ENCODE data around the gene SLC25A34. TPM values are rescaled to one million over a fixed set of nuclear protein-coding genes. Genes with fewer than 3 reads are reported as not detected.
A peak's percentile ranks its signal among the peaks of the same experiment; 100 is the strongest.

SLC25A34 gene
- total RNA-seq, 2 donors from 2014 or later = 0.88 to 1.9 TPM

DNA sequence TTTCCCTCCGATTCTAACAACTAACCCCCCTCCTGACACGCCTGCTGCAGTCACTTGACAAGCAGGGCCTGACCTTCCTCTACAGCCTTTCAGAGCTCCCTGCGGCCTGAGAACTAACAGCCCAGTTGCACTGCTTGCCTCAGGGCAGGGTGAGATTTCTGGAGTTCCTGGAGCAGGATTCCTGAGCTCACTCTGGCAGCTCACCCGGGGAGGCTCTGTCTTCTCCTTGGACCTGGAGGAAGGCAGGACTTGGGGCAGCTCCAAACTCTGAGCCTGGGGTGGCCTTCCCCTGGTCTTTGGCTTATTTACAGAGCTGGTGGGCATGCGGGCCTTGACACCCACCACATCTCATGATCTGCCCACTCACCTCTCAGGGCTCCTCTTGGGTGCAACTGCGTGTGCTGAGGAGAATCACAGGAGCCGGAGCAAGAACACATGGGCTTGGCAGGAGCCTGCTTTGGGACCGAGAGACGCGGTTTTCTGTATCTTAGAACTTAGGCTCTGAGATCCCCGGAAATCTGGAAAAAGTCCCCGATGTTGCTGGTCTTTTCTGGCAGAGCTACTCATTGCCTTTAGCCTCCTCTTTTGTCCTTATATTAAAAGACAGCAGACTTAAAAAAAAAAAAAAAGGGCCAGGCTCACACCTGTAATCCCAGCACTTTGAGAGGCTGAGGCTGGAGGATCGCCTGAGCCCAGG is 13.1 kb upstream of the SLC25A34 start:
- H3K27me3 Mint-ChIP-seq = no peaks in the 10 kb centered on the region
- H3K36me3 Mint-ChIP-seq = no peaks in the 10 kb centered on the region
- no peaks in the 10 kb centered on the region for H3K4me1 Mint-ChIP-seq (ENCODE audit: low read depth in 2 of 2)

DNA sequence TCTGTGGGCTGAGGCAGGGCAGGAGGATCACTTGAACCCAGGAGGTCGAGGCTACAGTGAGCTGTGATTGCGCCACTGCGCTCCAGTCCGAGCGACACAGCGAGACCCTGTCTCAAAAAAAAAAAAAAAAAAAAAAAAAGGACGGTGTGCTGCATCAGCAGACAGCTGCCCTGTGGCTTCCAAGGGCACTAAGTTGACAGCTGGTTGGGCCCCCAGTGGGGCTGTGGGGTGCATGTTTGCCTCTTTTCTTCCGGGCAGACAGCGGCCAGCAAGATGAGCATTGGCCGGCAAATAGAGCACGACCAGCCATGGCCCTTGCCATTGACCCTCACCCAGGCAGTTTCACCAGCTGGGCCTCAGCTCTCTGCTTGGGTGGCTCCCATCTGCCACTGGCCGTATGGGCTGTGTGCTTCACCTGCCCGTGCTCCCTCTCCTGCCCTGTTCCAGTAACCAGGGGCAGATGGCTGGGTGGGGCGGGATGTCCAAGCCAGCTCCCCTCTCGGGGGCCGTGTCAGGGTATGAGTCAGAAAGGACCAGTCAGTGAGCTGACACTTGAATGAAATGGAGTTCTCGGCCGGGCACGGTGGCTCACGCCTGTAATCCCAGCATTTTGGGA is 12.3 kb upstream of the SLC25A34 start:
- no peak overlapping the region for H3K4me3 Mint-ChIP-seq
- no peaks in the 10 kb centered on the region for H3K4me1 Mint-ChIP-seq (ENCODE audit: low read depth in 2 of 2)
- no peaks in the 10 kb centered on the region for H3K27me3 Mint-ChIP-seq
- H3K9me3 Mint-ChIP-seq = no peaks in the 10 kb centered on the region
- no peaks in the 10 kb centered on the region for H3K36me3 Mint-ChIP-seq
- ATAC-seq = no peak
- DNase-seq (ENCODE audit: low spot score) = no peak
- no peak overlapping the region for H3K27ac Mint-ChIP-seq

More for the DNA sequence above, 13.1 kb upstream of the SLC25A34 start:
- Mint-ChIP-seq H3K4me3 (no peak overlapping the region), H3K27ac (no peak overlapping the region), H3K9me3 (no peaks in the 10 kb centered on the region)
- no peak for ATAC-seq
- no peak for DNase-seq (ENCODE audit: low spot score)

DNA sequence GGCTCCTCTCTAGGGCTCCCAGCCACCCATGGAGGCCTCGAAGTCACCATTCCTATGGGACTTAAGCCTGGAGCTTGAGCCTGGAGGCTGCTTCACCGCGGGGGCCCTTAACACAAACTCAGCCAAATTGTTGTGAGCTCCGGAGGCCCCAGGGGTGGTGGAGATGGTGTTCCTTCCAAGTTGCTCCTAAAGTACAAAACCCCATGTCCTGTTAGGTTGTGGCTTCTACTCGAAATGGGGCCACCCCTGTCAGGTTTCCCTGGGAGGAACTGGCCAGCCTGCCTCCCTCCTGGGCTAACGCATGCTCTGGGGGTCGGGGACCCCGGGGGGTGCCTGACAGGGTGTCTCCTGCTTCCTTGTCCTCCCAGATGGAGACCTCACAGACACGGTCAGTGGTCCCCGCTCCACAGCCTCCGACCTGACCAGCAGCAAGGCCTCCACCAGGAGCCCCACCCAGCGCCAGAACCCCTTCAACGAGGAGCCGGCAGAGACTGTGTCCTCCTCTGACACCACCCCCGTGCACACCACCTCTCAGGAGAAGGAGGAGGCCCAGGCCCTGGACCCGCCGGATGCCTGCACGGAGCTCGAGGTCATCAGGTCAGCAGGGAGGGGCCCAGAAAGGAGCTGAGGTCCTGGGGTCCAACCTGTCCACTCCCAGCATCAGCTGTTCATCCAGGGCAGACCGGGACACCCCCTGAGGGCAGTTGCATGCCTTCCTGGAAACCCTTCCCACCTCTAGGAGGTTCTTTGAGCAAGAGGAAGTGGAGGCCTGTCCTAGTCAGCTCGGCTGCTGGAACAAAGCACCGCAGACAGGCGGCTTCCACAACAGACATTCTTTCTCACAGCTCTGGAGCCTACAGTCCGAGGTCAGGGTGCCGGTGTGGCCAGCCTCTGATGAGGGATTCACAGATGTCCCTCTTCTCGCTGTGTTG is 10.8 kb upstream of the SLC25A34 start:
- Mint-ChIP-seq H3K36me3 (no peaks in the 10 kb centered on the region), H3K27ac (peak overlapping the region in 1 of 2 donors; percentile 51), H3K4me3 (no peak overlapping the region), H3K4me1 (ENCODE audit: low read depth in 2 of 2) (no peaks in the 10 kb centered on the region), H3K9me3 (no peaks in the 10 kb centered on the region), H3K27me3 (no peaks in the 10 kb centered on the region)
- ATAC-seq (no peak), DNase-seq (ENCODE audit: low spot score) (no peak)

DNA sequence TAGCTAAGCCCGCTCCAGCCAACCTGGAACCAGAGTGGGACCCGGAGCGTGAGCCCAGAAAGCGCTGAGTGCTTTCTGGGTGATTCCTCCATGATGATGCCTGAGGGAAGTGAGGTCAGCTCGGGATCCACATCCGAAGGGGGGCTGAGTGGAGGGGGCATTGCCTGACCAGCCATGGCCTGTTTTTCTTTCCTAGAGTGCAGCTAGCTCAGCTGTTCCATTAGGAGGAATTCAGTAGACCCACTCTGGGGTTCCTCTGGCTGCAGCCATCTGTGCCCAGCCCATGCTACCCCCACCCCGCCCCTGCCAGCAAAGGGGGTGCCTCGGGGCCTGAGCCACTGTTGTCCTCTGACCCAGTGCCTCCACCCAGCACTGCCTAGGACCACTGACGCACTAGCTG is 9.6 kb upstream of the SLC25A34 start:
- H3K27me3 Mint-ChIP-seq = no peaks in the 10 kb centered on the region
- H3K4me1 Mint-ChIP-seq (ENCODE audit: low read depth in 2 of 2) = no peaks in the 10 kb centered on the region
- ATAC-seq (no peak), DNase-seq (ENCODE audit: low spot score) (no peak)
- no peaks in the 10 kb centered on the region for H3K36me3 Mint-ChIP-seq
- H3K4me3 Mint-ChIP-seq = no peak overlapping the region
- H3K27ac Mint-ChIP-seq = no peak overlapping the region
- no peaks in the 10 kb centered on the region for H3K9me3 Mint-ChIP-seq

DNA sequence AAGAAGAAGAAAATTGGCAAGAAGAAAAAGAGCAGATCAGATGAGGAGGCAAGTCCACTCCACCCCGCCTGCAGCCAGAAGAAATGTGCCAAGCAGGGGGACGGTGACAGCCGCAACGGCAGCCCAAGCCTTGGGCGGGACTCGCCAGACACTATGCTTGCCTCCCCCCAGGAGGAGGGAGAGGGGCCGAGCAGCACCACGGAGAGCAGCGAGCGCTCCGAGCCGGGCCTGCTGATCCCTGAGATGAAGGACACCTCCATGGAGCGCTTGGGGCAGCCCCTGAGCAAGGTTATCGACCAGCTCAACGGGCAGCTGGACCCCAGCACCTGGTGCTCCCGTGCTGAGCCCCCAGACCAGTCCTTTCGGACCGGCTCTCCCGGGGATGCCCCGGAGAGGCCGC is 9.0 kb upstream of the SLC25A34 start:
- H3K4me1 Mint-ChIP-seq (ENCODE audit: low read depth in 2 of 2) = no peaks in the 10 kb centered on the region
- DNase-seq (ENCODE audit: low spot score) (no peak), ATAC-seq (no peak)
- H3K27ac Mint-ChIP-seq = no peak overlapping the region
- no peaks in the 10 kb centered on the region for H3K36me3 Mint-ChIP-seq
- H3K27me3 Mint-ChIP-seq = no peaks in the 10 kb centered on the region
- no peak overlapping the region for H3K4me3 Mint-ChIP-seq
- H3K9me3 Mint-ChIP-seq = no peaks in the 10 kb centered on the region

DNA sequence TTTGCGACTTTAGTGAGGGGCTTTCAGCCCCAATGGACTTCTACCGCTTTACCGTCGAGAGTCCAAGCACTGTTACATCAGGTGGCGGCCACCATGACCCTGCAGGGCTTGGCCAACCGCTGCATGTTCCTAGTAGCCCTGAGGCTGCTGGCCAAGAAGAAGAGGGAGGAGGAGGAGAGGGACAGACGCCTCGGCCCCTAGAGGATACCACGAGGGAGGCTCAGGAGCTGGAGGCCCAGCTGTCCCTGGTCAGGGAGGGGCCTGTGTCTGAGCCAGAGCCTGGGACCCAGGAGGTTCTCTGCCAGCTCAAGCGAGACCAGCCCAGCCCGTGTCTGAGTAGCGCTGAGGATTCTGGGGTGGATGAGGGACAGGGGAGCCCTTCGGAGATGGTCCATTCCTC is 8.6 kb upstream of the SLC25A34 start:
- H3K9me3 Mint-ChIP-seq = no peaks in the 10 kb centered on the region
- no peak overlapping the region for H3K4me3 Mint-ChIP-seq

DNA sequence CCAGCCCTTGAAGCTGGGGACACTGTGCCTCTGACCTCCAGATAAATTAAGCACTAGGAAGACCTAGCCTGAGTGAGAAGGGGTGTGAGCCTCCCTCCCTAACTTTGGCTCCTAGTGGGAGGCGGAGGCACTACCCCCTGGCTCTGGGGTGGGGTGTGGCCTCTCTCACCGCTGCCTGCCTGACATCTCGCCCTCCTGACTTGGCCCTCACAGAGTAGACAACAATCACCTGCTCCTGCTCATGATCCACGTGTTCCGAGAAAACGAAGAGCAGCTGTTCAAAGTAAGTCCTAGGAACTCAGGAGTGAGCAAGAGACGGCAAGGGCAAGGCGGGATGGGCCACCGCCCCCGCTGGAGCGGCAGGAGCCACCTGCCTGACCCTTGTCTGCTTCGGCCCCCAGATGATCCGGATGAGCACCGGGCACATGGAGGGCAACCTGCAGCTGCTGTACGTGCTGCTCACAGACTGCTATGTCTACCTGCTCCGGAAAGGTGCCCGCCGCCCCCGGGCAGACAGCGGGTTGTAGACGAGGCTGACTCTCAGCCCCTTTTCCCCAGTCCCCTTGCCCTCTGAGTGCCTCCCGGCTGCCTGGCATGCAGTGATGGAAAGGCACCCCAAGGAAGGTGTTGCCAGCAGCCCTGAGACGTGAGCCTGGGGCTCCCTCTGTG is 8.1 kb upstream of the SLC25A34 start:
- no peaks in the 10 kb centered on the region for H3K9me3 Mint-ChIP-seq
- no peaks in the 10 kb centered on the region for H3K27me3 Mint-ChIP-seq
- H3K27ac Mint-ChIP-seq = no peak overlapping the region
- no peak for DNase-seq (ENCODE audit: low spot score)
- peak in 1 of 2 donors; percentile 4 for ATAC-seq
- no peaks in the 10 kb centered on the region for H3K36me3 Mint-ChIP-seq
- no peaks in the 10 kb centered on the region for H3K4me1 Mint-ChIP-seq (ENCODE audit: low read depth in 2 of 2)
- H3K4me3 Mint-ChIP-seq = no peak overlapping the region

More for the DNA sequence above, 8.6 kb upstream of the SLC25A34 start:
- Mint-ChIP-seq H3K27me3 (no peaks in the 10 kb centered on the region), H3K36me3 (no peaks in the 10 kb centered on the region), H3K4me1 (ENCODE audit: low read depth in 2 of 2) (no peaks in the 10 kb centered on the region), H3K27ac (no peak overlapping the region)
- ATAC-seq (no peak), DNase-seq (ENCODE audit: low spot score) (no peak)

DNA sequence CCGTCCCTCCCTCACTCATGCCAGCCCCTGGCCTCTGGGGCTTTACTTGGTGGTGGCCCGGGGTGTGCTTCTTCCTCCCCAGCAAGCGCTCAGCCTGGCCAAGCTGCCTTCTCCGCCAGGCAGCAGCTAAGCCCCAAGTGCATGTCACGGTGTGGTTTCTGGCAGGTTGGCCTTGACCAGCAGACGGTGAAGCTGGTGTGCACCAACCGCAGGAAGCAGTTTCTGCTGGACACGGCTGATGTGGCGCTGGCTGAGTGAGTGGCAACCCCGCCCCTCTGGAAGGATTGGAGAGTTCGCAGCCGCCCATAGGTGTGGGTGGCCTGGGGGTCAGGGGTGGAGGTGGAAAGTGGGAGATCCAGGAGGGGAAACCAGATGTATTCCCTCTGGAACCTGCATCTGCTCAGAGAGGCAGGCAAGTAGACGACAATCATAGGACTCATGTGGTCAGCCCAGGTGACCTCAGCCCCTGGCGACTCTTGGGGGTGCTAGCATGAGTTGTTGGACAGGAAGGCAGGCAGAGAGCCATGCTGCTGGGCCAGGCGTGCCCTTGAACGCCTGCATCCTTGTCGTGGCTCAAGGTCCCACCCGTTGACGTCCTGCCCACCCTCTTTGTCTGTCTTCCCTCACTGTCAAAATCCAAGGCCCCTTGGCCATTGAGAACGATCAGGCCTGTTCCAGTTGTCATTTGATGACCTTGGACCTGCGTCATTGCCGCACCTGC is 7.0 kb upstream of the SLC25A34 start:
- ATAC-seq (no peak), DNase-seq (ENCODE audit: low spot score) (no peak)
- Mint-ChIP-seq H3K36me3 (no peaks in the 10 kb centered on the region), H3K27me3 (no peaks in the 10 kb centered on the region), H3K9me3 (no peaks in the 10 kb centered on the region), H3K4me1 (ENCODE audit: low read depth in 2 of 2) (no peaks in the 10 kb centered on the region), H3K27ac (no peak overlapping the region), H3K4me3 (no peak overlapping the region)

DNA sequence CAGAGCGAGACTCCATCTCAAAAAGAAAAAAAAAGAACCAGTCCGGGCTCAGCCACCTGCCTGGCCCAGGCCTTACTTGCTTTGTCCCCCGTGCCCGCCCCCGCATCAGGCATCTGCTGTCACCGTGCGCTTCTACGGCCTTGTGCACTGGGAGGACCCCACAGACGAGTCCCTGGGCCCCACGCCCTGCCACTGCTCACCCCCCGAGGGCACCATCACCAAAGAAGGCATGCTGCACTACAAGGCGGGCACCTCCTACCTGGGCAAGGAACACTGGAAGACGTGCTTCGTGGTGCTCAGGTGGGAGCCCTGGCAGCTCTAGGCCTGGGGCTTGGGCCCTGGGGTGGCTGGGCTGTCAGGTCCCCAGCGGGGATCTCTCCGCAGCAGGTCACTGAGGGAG is 5.6 kb upstream of the SLC25A34 start:
- no peak overlapping the region for H3K4me3 Mint-ChIP-seq
- H3K4me1 Mint-ChIP-seq (ENCODE audit: low read depth in 2 of 2) = no peaks in the 10 kb centered on the region
- H3K27me3 Mint-ChIP-seq = no peaks in the 10 kb centered on the region
- DNase-seq (ENCODE audit: low spot score) (no peak), ATAC-seq (no peak)
- no peaks in the 10 kb centered on the region for H3K36me3 Mint-ChIP-seq
- H3K9me3 Mint-ChIP-seq = no peaks in the 10 kb centered on the region
- no peak overlapping the region for H3K27ac Mint-ChIP-seq

DNA sequence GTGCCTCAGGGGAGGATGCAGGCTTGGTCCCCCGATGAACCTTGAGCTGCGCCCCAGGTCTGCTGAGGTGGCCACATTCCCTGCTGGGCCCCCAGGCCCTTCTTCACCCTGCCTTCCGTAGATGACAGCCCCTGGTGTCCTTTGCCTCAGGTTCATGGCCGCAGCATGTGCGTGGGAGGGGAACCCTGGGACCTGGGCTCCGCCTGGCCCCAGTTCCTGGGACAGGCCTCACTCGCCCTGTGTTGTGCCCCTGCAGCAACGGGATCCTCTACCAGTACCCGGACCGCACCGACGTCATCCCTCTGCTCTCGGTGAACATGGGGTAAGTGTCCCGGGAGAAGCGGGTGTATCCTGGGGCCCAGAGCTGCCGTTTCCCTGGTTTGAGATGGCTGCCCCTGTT is 5.1 kb upstream of the SLC25A34 start:
- no peak for ATAC-seq
- no peaks in the 10 kb centered on the region for H3K27me3 Mint-ChIP-seq
- H3K36me3 Mint-ChIP-seq = no peaks in the 10 kb centered on the region
- no peaks in the 10 kb centered on the region for H3K9me3 Mint-ChIP-seq
- no peak overlapping the region for H3K27ac Mint-ChIP-seq
- H3K4me3 Mint-ChIP-seq = no peak overlapping the region
- no peak for DNase-seq (ENCODE audit: low spot score)
- no peaks in the 10 kb centered on the region for H3K4me1 Mint-ChIP-seq (ENCODE audit: low read depth in 2 of 2)

DNA sequence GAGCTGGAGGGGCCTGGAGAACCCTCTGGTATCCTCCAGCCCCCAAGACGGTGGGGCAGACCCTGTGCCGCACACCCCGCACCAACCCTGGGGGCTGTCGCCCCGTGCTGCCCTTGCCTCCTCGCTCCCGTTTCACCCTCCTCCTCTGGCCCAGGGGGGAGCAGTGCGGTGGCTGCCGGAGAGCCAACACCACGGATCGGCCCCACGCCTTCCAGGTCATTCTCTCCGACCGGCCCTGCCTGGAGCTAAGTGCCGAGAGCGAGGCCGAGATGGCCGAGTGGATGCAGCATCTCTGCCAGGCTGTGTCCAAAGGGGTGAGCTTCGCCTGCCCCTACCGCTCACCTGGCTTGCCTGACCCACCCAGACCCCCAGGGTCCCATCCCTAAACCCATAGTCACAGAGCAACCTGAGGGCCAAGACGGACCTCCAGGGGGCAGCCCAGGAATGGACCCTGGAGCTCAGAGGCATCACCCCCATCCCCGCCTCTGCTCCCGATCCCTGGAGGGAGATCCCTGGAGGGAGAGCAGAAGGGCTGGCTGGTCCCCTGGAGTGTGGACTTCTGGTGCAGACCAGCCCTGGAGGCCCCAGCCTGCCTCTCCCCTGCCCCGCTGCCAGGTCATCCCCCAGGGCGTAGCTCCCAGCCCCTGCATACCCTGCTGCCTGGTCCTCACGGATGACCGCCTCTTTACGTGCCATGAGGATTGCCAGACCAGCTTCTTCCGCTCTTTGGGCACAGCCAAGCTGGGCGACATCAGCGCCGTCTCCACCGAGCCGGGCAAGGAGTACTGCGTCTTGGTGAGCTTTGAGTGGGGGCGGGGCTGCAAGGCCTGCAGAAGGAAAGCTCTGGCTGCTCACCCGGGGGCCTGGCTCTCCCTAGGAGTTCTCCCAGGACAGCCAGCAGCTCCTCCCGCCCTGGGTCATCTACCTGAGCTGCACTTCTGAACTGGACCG is 4.0 kb upstream of the SLC25A34 start:
- Mint-ChIP-seq H3K27me3 (no peaks in the 10 kb centered on the region), H3K4me1 (ENCODE audit: low read depth in 2 of 2) (no peaks in the 10 kb centered on the region), H3K36me3 (no peaks in the 10 kb centered on the region)

DNA sequence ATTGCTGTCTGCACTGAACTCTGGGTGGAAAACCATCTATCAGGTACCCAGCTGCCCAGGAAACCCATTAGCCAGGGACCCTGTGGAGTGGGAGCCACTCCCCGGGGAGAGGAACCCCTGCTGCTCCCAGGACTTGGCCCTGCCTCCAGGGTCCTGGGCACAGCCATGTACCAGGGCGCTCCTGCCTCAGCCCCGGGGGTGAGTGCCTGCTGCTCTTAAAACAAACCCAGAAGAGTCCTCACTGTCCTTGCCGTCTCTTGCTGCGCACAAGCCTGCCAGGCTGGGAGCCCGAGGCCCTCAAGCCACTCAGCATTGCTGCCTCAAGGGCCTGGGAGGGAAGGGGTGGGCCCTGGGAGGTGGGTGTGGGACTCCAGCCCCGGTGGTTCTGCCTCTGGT is 3.4 kb upstream of the SLC25A34 start:
- Mint-ChIP-seq H3K27me3 (no peaks in the 10 kb centered on the region), H3K27ac (no peak overlapping the region), H3K4me1 (ENCODE audit: low read depth in 2 of 2) (no peaks in the 10 kb centered on the region), H3K36me3 (no peaks in the 10 kb centered on the region), H3K4me3 (no peak overlapping the region), H3K9me3 (no peaks in the 10 kb centered on the region)
- ATAC-seq (no peak), DNase-seq (ENCODE audit: low spot score) (no peak)

More for the DNA sequence above, 4.0 kb upstream of the SLC25A34 start:
- Mint-ChIP-seq H3K27ac (no peak overlapping the region), H3K4me3 (no peak overlapping the region), H3K9me3 (no peaks in the 10 kb centered on the region)
- no peak for DNase-seq (ENCODE audit: low spot score)
- ATAC-seq = no peak
